ENCODE data around the gene MAMDC4. TPM values are rescaled to one million over a fixed set of nuclear protein-coding genes. Genes with fewer than 3 reads are reported as not detected.

MAMDC4 gene
- total and polyA plus RNA-seq, 2 of the 13 experiments (the other 11 are each of a cell fraction or from before 2014, with no cell fraction given), result 6.0 to 6.8 TPM

DNA sequence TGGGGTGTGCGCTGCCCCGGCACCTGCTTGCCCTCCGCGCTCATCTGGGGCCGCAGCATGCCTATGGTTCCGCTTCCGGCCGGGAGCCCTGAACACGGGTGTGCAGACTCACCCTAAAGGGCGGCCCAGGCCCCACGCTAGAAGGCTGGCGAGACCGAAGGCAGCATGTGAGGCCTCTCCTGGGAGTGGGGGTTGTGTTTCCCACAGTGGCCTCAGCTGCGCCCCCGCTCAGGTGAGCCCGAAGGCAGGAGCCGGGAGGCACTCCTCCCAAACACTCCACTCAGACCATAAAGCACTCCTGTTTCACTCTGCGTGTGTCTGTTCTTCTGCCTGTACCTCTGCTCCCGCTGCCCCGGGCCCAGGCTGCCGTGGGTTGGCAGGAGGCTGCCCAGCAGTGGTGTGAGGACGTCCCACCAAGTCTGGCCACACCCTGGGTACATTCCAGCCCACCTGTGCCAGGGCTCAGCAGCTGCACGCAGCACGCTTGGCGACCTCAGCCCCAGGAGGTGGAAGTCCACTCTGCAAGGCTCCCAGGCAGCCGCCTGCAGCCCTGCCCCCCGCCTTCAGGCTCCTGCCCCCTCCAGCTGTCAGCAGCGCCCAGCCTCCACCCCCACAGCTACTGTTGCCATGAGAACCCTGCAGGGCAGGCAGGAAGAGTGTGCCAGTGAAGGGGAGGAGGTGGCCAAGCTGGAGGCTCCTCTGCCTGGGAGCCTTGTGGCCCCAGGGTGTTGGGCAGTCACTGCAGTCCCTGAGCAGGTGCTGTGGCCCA, 11.1 kb upstream of the MAMDC4 start (continued):
- TF ChIP-seq, protein P1, sequence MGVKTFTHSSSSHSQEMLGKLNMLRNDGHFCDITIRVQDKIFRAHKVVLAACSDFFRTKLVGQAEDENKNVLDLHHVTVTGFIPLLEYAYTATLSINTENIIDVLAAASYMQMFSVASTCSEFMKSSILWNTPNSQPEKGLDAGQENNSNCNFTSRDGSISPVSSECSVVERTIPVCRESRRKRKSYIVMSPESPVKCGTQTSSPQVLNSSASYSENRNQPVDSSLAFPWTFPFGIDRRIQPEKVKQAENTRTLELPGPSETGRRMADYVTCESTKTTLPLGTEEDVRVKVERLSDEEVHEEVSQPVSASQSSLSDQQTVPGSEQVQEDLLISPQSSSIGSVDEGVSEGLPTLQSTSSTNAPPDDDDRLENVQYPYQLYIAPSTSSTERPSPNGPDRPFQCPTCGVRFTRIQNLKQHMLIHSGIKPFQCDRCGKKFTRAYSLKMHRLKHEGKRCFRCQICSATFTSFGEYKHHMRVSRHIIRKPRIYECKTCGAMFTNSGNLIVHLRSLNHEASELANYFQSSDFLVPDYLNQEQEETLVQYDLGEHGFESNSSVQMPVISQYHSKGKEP (CRISPR knock-in tag; IDR thresholded peaks at IDR 0.05), result no peak
- TF ChIP-seq, protein P2, sequence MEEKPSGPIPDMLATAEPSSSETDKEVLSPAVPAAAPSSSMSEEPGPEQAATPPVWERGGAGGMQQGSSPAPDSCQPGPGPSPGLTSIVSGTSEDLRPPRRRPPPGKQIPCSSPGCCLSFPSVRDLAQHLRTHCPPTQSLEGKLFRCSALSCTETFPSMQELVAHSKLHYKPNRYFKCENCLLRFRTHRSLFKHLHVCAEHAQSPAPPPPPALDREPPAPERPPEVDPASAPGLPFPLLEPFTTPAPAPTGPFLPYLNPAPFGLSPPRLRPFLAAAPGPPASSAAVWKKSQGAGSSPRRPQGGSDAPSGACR (CRISPR knock-in tag; IDR thresholded peaks at IDR 0.05), result no peak
- no peak for TF ChIP-seq ZNF367 (CRISPR knock-in tag; IDR thresholded peaks at IDR 0.05; ENCODE audit: borderline replicate concordance)
- peak; percentile 43; the same call in 1 of the 2 replicates for TF ChIP-seq NR2C2 (CRISPR knock-in tag; IDR thresholded peaks at IDR 0.05; ENCODE audit: borderline replicate concordance)
- TF ChIP-seq CHD2 (IDR thresholded peaks at IDR 0.05; ENCODE audit: low read depth, low read length), result no peak
- no peak for TF ChIP-seq ZNF629 (CRISPR knock-in tag; conservative IDR thresholded peaks at IDR 0.05)
- TF ChIP-seq IRX3 (CRISPR knock-in tag; IDR thresholded peaks at IDR 0.05; ENCODE audit: borderline replicate concordance, low read depth), result 0 out of 2 replicates have a peak, but pooled peaks have one; percentile 51
- TF ChIP-seq ZNF589 (CRISPR knock-in tag; conservative IDR thresholded peaks at IDR 0.05), result 0 out of 2 replicates have a peak, but pooled peaks have one; percentile 53
- TF ChIP-seq TBP (CRISPR knock-in tag; IDR thresholded peaks at IDR 0.05), result no peak
- TF ChIP-seq, protein P3, sequence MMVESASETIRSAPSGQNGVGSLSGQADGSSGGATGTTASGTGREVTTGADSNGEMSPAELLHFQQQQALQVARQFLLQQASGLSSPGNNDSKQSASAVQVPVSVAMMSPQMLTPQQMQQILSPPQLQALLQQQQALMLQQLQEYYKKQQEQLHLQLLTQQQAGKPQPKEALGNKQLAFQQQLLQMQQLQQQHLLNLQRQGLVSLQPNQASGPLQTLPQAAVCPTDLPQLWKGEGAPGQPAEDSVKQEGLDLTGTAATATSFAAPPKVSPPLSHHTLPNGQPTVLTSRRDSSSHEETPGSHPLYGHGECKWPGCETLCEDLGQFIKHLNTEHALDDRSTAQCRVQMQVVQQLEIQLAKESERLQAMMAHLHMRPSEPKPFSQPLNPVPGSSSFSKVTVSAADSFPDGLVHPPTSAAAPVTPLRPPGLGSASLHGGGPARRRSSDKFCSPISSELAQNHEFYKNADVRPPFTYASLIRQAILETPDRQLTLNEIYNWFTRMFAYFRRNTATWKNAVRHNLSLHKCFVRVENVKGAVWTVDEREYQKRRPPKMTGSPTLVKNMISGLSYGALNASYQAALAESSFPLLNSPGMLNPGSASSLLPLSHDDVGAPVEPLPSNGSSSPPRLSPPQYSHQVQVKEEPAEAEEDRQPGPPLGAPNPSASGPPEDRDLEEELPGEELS (CRISPR knock-in tag; IDR thresholded peaks at IDR 0.05), result 0 out of 2 replicates have a peak, but pooled peaks have one; percentile 37
- TF ChIP-seq, protein P4, sequence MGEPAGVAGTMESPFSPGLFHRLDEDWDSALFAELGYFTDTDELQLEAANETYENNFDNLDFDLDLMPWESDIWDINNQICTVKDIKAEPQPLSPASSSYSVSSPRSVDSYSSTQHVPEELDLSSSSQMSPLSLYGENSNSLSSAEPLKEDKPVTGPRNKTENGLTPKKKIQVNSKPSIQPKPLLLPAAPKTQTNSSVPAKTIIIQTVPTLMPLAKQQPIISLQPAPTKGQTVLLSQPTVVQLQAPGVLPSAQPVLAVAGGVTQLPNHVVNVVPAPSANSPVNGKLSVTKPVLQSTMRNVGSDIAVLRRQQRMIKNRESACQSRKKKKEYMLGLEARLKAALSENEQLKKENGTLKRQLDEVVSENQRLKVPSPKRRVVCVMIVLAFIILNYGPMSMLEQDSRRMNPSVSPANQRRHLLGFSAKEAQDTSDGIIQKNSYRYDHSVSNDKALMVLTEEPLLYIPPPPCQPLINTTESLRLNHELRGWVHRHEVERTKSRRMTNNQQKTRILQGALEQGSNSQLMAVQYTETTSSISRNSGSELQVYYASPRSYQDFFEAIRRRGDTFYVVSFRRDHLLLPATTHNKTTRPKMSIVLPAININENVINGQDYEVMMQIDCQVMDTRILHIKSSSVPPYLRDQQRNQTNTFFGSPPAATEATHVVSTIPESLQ (CRISPR knock-in tag; conservative IDR thresholded peaks at IDR 0.05), result no peak
- no peak for TF ChIP-seq JARID2 (CRISPR knock-in tag; IDR thresholded peaks at IDR 0.05; ENCODE audit: insufficient replicate concordance)
- no peak for TF ChIP-seq SMAD9 (CRISPR knock-in tag; IDR thresholded peaks at IDR 0.05)
- peak; percentile 29; the same call in 1 of the 2 replicates for TF ChIP-seq ZFP36L1 (CRISPR knock-in tag; IDR thresholded peaks at IDR 0.05)
- TF ChIP-seq ZNF644 (CRISPR knock-in tag; IDR thresholded peaks at IDR 0.05; ENCODE audit: low read depth), result no peak
- TF ChIP-seq, protein P5, sequence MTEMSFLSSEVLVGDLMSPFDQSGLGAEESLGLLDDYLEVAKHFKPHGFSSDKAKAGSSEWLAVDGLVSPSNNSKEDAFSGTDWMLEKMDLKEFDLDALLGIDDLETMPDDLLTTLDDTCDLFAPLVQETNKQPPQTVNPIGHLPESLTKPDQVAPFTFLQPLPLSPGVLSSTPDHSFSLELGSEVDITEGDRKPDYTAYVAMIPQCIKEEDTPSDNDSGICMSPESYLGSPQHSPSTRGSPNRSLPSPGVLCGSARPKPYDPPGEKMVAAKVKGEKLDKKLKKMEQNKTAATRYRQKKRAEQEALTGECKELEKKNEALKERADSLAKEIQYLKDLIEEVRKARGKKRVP (CRISPR knock-in tag; IDR thresholded peaks at IDR 0.05), result no peak
- peak; percentile 37; the same call in 1 of the 2 replicates for TF ChIP-seq MED1 (CRISPR knock-in tag; IDR thresholded peaks at IDR 0.05)
- TF ChIP-seq TBL1XR1 (IDR thresholded peaks at IDR 0.05; ENCODE audit: borderline replicate concordance, low read length, partially characterized antibody), result no peak
- TF ChIP-seq CEBPG (CRISPR knock-in tag; IDR thresholded peaks at IDR 0.05), result no peak
- TF ChIP-seq TGIF2 (CRISPR knock-in tag; IDR thresholded peaks at IDR 0.05), result peak; percentile 51; the same call in 1 of the 2 replicates
- TF ChIP-seq MLLT10 (CRISPR knock-in tag; IDR thresholded peaks at IDR 0.05), result no peak
